ENCODE data around the gene CIB4.

GRCh38 chr2:26623541-26624495 is 17.3 kb downstream of the CIB4 start:
- TF ChIP-seq POLR2A (IDR thresholded peaks at IDR 0.05) = no peak
- TF ChIP-seq CTCF (IDR thresholded peaks at IDR 0.05) = no peak
- TF ChIP-seq POLR2AphosphoS5 (IDR thresholded peaks at IDR 0.05) = no peak
- no peak for TF ChIP-seq EP300 (IDR thresholded peaks at IDR 0.05)

Measured in sigmoid colon (tissue), 4 donors.